Spleen (tissue), 7 donors: Measurements from ENCODE around the gene DGKB.

Experiments used
- CTCF ChIP-seq, 11 experiments: fragments of 200-600 bp in 7 of 11; fragments of 450-650 bp in 4 of 11; sonication (generic) in 4 of 11; IDR thresholded peaks in 8 of 11; conservative IDR thresholded peaks in 3 of 11; 1 replicate in 7 of 11; 2 replicates in 4 of 11; pipeline versions ENCODE4 v1.4.0 to v1.8.0; 2016 to 2021; ENCODE audit warnings: antibody characterized with exemption in 11 of 11, inconsistent platforms in 4 of 11, mild to moderate bottlenecking in 1 of 11
- POLR2A ChIP-seq, 3 donors: fragments of 450-650 bp; IDR thresholded peaks; one replicate each; pipeline ENCODE4 v1.5.1; 2017; ENCODE audit warnings: antibody characterized with exemption in 3 of 3, mild to moderate bottlenecking in 1 of 3
- donor health status: DM: no; HTN: no; CAD: no; lungs with moderate emphysema.
- donor health status: DM: no; HTN: no; CAD: no.
- donor health status: DM: no; HTN: no; CAD: no.

GRCh38 chr7:14322724-14323123, 579.8 kb downstream of the DGKB start:
- no peak for TF ChIP-seq POLR2A (IDR thresholded peaks at IDR 0.05)
- TF ChIP-seq CTCF (IDR thresholded peaks at IDR 0.05 in 8 of 11, conservative IDR thresholded peaks at IDR 0.05 in 3 of 11): no peak
